WERI-Rb-1 (cell line): ENCODE measurements around the gene CFAP410.

Experiments
- DNase-seq: peaks from one replicate; pipeline ENCODE4 v3.0.0-alpha.2; 2020
- H3K27ac ChIP-seq: fragments of 250-450 bp; sonication (Bioruptor Pico); 2 replicates; pipeline ENCODE4 v1.5.1; 2020; ENCODE audit warnings: mild to moderate bottlenecking, moderate library complexity
- H3K27me3 ChIP-seq: fragments of 250-450 bp; sonication (Bioruptor Pico); 2 replicates; pipeline ENCODE4 v1.5.1; 2021; ENCODE audit warnings: mild to moderate bottlenecking, low read depth, moderate library complexity; ENCODE audit not compliant: insufficient read depth, severe bottlenecking
- H3K36me3 ChIP-seq: fragments of 250-450 bp; sonication (Bioruptor Pico); 2 replicates; pipeline ENCODE4 v1.5.1; 2020; ENCODE audit warnings: mild to moderate bottlenecking, moderate library complexity
- H3K4me3 ChIP-seq: 2 replicates; pipeline ENCODE4 v1.5.1; 2011; ENCODE audit warnings: low read depth, mild to moderate bottlenecking, control low read depth, low read length
- H3K9me3 ChIP-seq: fragments of 250-450 bp; sonication (Bioruptor Pico); 2 replicates; pipeline ENCODE4 v1.5.1; 2021; ENCODE audit warnings: mild to moderate bottlenecking, moderate library complexity; ENCODE audit not compliant: severe bottlenecking
- TF ChIP-seq, protein P1 (sequence below): IDR thresholded peaks from 2 replicates; pipeline ENCODE4 v1.5.1; 2011; ENCODE audit warnings: low read depth, mild to moderate bottlenecking, control low read depth, inconsistent platforms, low read length

The CFAP410 gene

GRCh38 chr21:44289381-44290010, 49.7 kb downstream of the CFAP410 start:
- no peak overlapping the region for H3K27ac ChIP-seq
- H3K27me3 ChIP-seq, result no peaks in the 10 kb centered on the region
- TF ChIP-seq, protein P1, sequence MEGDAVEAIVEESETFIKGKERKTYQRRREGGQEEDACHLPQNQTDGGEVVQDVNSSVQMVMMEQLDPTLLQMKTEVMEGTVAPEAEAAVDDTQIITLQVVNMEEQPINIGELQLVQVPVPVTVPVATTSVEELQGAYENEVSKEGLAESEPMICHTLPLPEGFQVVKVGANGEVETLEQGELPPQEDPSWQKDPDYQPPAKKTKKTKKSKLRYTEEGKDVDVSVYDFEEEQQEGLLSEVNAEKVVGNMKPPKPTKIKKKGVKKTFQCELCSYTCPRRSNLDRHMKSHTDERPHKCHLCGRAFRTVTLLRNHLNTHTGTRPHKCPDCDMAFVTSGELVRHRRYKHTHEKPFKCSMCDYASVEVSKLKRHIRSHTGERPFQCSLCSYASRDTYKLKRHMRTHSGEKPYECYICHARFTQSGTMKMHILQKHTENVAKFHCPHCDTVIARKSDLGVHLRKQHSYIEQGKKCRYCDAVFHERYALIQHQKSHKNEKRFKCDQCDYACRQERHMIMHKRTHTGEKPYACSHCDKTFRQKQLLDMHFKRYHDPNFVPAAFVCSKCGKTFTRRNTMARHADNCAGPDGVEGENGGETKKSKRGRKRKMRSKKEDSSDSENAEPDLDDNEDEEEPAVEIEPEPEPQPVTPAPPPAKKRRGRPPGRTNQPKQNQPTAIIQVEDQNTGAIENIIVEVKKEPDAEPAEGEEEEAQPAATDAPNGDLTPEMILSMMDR, result no peak
- DNase-seq, result no peak
- H3K4me3 ChIP-seq, result no peak overlapping the region
- no peaks in the 10 kb centered on the region for H3K36me3 ChIP-seq
- no peaks in the 10 kb centered on the region for H3K9me3 ChIP-seq

DNA sequence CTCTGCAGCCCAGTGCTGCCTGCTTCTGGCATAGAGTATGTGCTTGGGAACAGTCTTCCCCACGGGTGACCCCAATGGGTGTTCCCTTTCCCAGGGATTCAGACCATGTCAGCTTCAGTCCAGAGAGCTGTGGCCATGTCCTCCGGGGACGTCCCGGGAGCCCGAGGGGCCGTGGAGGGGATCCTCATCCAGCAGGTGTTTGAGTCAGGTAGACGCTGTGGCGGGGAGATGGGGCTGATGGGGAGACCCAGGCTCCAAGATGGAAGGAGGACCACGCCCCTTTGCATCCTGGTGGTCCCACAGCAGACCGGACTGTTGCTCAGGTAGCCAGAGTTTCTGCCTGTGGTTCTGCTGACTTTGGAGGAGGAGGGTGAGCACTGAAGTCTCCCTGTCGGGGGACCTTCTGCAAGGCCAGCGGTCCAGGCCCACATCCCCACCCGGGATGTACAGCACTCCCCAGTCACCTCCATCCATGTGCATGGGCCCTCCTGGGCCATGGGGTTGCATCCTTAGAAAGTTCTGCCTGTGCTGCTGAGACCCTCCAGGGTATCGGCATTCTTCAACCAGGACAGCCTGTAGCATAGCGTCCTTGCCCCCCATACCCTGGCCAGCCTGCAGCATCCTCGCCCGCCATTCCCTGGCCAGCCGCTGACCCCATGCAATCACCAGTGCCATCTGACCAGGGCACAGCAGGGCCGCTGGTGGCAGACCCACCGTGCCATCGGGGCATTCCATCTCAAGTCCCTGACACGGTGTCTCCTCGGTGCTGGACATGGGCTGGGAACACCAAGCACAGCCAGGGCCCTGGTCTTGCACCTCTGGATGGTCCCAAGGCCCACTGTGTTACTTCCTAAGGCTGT, 50.7 kb downstream of the CFAP410 start:
- DNase-seq, result no peak
- H3K36me3 ChIP-seq, result no peaks in the 10 kb centered on the region
- no peak overlapping the region for H3K27ac ChIP-seq
- H3K4me3 ChIP-seq, result no peak overlapping the region
- no peaks in the 10 kb centered on the region for H3K27me3 ChIP-seq
- TF ChIP-seq, protein P1, result no peak
- no peaks in the 10 kb centered on the region for H3K9me3 ChIP-seq

DNA sequence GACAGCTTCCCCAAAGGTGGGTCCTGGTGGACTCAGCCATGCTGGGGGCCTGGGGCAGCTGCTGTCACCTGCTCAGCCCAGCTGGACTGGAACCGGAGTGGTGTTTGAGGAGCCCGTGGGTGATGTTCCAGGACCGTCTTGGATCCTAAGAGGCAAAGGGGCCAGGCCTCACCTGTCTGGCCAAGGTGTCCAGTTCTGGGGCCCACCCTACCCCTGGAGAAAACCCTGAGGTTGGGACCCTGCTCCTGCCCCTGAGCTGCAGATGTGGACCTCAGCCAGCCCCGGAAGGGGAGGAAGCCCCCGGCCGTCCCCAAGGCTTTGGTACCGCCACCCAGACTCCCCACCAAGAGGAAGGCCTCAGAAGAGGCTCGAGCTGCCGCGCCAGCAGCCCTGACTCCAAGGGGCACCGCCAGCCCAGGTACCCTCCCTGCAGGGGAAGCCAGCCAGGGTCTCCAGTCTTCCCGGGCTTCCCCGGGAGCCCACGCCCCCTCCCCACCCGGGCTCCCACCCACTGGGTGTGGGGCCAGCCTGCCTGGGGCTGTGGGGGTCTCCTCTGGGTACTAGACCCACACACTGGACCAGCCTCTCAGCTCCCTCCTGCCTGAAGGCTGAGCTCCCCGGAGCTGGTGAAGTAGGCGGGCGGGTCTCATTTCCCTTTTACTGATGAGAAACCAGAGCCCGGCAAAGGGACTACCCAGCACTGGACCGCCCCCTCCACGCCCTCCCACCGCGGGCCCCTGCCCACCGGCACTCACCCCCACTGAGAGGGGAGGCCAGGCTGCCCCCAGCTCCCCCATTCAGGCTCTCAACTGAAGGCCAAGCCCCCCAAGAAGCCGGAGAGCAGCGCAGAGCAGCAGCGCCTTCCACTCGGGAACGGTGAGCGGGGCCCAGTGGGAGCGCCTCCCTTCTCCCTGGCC, 52.2 kb downstream of the CFAP410 start:
- Histone ChIP-seq H3K4me3 (no peak overlapping the region), H3K9me3 (no peaks in the 10 kb centered on the region), H3K27me3 (no peaks in the 10 kb centered on the region), H3K27ac (no peak overlapping the region), H3K36me3 (no peaks in the 10 kb centered on the region)
- TF ChIP-seq, protein P1, result no peak
- DNase-seq, result no peak

GRCh38 chr21:44286086-44286715, 53.0 kb downstream of the CFAP410 start:
- H3K27me3 ChIP-seq, result no peaks in the 10 kb centered on the region
- no peak overlapping the region for H3K4me3 ChIP-seq
- no peak for DNase-seq
- TF ChIP-seq, protein P1, result no peak
- H3K36me3 ChIP-seq, result no peaks in the 10 kb centered on the region
- H3K9me3 ChIP-seq, result no peaks in the 10 kb centered on the region
- no peak overlapping the region for H3K27ac ChIP-seq

GRCh38 chr21:44285138-44285992, 53.8 kb downstream of the CFAP410 start, which contains the start of gene AIRE:
Gene AIRE (plus strand): TSS chr21:44285876. CDS start chr21:44286007, 131 bp downstream.
- peak within 1 kb of the TSS; percentile 79 for H3K27ac ChIP-seq
- H3K27me3 ChIP-seq, result no peaks in the 10 kb centered on the region
- H3K4me3 ChIP-seq, result no peak within 1 kb of the TSS

More at GRCh38 chr21:44285138-44285992, 53.8 kb downstream of the CFAP410 start, which contains the start of gene AIRE:
- Histone ChIP-seq H3K36me3 (no peaks in the 10 kb centered on the region), H3K9me3 (no peaks in the 10 kb centered on the region)
- DNase-seq, result no peak
- TF ChIP-seq, protein P1, result no peak
